Stimulated activated naive CD8-positive, alpha-beta T cell treated with anti-CD3 and anti-CD28 coated beads, Interleukin-15, Interleukin-2, amounts not matched to agents 100 ng/mL and 50 ng/mL, for 24 hours (primary cell): ENCODE results near the gene NR2C2.
A peak's percentile ranks its signal among the peaks of the same experiment; 100 is the strongest.

Experiments
- H3K27ac Mint-ChIP-seq: one replicate; pipeline ENCODE4 v1.8.0; 2021; ENCODE audit warnings: mild to moderate bottlenecking, mixed read lengths
- H3K27me3 Mint-ChIP-seq: one replicate; pipeline ENCODE4 v1.8.0; 2021; ENCODE audit warnings: mixed read lengths
- H3K36me3 Mint-ChIP-seq: one replicate; pipeline ENCODE4 v1.8.0; 2021; ENCODE audit warnings: low read depth, mixed read lengths
- H3K4me1 Mint-ChIP-seq: one replicate; pipeline ENCODE4 v1.8.0; 2021; ENCODE audit warnings: low read depth, mixed read lengths
- H3K4me3 Mint-ChIP-seq: one replicate; pipeline ENCODE4 v1.8.0; 2021; ENCODE audit warnings: mild to moderate bottlenecking, mixed read lengths
- H3K9me3 Mint-ChIP-seq: one replicate; pipeline ENCODE4 v1.8.0; 2021; ENCODE audit warnings: mixed read lengths

NR2C2 gene

DNA sequence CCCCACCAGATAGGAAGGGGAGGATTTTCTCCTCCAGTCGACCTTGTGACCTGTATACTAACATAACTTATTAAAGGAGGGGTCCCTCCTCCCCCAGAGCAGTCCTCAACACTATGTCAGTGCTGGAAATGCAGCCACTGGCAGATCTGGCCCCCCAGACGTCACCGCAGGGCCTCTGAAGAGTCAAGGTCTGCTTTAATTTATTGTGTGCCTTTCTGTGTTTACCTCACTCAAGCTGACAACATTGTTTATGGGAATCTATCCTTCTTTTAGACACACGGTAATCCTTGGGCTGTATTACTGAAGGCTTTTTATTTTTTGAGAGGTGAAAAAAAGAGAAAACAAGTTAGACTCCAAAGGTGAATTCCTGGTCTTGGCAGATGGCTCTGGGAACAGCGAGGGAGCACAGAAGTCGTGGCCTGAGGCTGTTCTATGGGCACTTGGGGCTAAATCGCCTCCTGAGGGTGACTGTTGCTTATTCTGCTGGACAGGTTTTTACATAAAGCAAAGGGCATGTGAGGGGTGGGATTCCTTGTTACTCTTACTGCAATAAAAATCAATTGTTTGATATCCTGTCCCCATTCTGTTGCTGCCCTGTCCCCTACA is 13.5 kb upstream of the NR2C2 start:
- Mint-ChIP-seq H3K36me3 (no peaks in the 10 kb centered on the region), H3K4me1 (no peaks in the 10 kb centered on the region), H3K27me3 (no peaks in the 10 kb centered on the region), H3K27ac (no peak overlapping the region), H3K9me3 (no peaks in the 10 kb centered on the region), H3K4me3 (no peak overlapping the region)

DNA sequence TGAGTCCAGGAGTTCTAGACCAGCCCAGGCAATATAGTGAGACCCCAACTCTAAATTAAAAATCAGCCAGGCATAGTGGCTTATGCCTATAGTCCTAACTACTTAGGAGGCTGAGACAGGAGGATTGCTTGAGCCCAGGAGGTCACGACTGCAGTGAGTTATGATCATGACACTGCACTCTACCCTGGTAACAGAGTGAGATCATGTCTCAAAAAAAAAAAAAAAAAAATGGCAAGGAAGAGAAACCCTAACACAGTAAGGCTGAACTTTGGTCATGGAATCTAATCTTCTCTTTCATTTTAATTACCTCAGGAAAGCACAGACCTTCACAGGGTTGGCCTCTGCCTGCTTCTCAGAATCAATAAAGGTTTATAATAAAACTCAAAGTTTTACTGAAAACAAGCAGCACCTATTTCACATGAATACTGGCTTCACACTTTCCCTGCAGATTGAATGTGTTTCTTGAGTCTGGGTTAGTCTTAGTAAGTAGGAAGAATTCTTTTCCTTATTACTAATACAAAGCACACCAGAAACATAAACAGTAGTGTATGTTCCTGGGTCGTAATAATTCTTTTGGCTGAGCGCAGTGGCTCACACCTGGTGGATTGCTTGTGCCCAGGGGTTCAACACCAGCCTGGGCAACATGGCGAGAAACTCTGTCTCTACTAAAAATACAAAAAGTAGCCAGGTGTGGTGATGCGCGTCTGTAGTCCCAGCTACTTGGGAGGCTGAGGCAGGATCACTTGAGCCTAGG is 11.6 kb upstream of the NR2C2 start:
- no peaks in the 10 kb centered on the region for H3K4me1 Mint-ChIP-seq
- H3K9me3 Mint-ChIP-seq, result no peaks in the 10 kb centered on the region
- no peak overlapping the region for H3K27ac Mint-ChIP-seq
- H3K4me3 Mint-ChIP-seq, result no peak overlapping the region
- H3K27me3 Mint-ChIP-seq, result no peaks in the 10 kb centered on the region
- no peaks in the 10 kb centered on the region for H3K36me3 Mint-ChIP-seq

DNA sequence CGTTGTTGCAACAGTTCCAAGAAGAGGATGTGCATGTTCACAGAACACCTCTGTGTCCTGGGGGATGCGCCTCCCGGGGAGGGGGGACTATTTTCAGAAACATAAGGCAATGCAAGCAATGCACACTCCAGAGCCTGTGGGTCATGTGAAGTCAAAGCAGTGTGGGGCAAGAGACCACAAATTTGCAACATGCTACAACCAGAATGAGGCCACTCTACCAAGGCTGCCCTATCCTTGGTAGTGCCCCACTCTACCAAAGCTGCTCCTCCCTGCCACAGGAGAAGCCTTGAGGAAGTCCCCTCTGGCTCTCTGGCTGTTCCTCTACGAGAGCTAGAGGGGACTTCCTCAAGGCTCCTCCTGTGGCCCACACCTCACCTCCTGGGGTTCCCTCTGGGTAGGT is 8.4 kb upstream of the NR2C2 start:
- Mint-ChIP-seq H3K4me3 (no peak overlapping the region), H3K36me3 (peaks cover 11% of the 10 kb centered on the region), H3K4me1 (peaks cover 11% of the 10 kb centered on the region), H3K27ac (no peak overlapping the region), H3K9me3 (no peaks in the 10 kb centered on the region), H3K27me3 (no peaks in the 10 kb centered on the region)

DNA sequence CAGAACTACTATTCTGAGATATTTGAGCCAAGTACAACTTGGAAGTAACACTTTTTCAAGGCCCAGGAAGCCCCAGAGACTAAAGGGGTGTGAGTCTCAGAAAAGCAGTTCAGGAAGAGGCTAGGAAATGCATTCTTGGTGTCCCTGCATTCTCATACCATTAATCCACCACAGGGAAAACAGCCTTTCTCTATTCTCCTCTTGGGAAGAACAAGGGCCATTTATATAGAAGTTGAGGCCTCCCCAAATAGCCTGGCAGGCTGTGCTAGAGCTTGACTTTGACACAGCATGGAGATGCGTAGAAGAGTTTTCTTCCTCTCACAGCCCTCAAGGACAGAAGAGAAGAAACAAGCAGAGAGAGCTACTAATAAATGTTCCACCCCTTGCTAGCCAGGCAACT is 5.5 kb upstream of the NR2C2 start:
- no peaks in the 10 kb centered on the region for H3K27me3 Mint-ChIP-seq
- peaks cover 35% of the 10 kb centered on the region for H3K36me3 Mint-ChIP-seq
- no peak overlapping the region for H3K4me3 Mint-ChIP-seq
- H3K27ac Mint-ChIP-seq, result no peak overlapping the region
- no peaks in the 10 kb centered on the region for H3K9me3 Mint-ChIP-seq
- peaks cover 34% of the 10 kb centered on the region for H3K4me1 Mint-ChIP-seq

DNA sequence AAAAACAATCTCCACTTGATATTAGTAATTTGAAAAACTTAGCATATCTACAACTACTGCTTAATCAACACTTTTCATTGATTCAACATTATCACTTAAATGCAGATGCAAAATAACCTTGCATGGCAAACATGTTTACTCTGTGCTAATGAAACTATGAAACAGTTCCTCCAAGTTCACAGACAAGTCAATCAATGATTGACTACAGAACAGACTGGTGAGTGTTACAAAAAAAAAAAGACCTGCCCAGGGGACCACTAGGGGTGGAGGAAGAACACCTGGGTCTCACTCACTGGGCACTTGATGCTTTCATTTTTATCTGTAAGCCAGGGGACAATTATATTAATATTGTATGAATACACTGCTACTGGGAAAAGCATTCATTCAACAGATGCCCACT is 4.3 kb upstream of the NR2C2 start:
- H3K9me3 Mint-ChIP-seq, result no peaks in the 10 kb centered on the region
- peaks cover 37% of the 10 kb centered on the region for H3K36me3 Mint-ChIP-seq
- H3K4me1 Mint-ChIP-seq, result peaks cover 34% of the 10 kb centered on the region
- no peaks in the 10 kb centered on the region for H3K27me3 Mint-ChIP-seq
- no peak overlapping the region for H3K27ac Mint-ChIP-seq
- no peak overlapping the region for H3K4me3 Mint-ChIP-seq

DNA sequence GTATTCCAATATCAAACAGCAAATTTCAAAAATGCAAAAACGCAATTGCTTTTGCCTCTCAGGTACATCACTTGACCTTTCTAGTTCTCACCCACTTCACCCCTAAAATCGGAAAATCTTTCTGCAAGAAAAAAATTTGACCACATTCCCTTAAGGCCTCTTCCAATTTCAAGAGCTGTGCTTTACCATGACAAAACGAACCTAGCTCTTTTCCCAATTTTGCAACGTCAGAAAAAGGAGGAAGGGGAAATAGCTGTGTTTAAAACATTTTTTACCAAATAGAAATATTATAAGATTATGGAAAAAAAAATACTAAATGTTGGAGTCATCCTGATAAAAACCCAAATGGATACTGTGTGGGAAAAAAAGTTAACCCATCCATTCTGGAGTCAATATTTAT is 1.1 kb upstream of the NR2C2 start:
- H3K9me3 Mint-ChIP-seq, result no peaks in the 10 kb centered on the region

DNA sequence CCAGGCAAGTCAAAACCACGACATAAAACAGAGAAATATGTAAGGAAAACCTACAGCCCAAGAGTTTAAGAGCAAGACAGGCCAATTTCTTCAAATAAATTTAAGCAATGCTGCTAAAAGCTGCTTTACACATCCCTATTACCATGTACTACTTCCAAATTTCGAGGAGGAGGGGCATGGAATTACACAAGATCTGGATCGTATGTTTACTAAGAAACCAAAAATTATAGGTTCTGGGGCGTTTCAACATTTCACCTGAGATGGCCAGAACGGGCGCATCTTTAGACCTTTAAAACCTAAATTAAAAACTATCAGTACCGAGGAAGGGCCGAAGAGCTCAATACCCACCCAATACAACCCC is 664 bp upstream of the NR2C2 start:
- Mint-ChIP-seq H3K9me3 (no peaks in the 10 kb centered on the region), H3K4me1 (peaks cover 50% of the 10 kb centered on the region), H3K4me3 (peak overlapping the region; percentile 86), H3K27me3 (no peaks in the 10 kb centered on the region), H3K27ac (peak overlapping the region; percentile 92), H3K36me3 (peaks cover 46% of the 10 kb centered on the region)

More for the DNA sequence above, 1.1 kb upstream of the NR2C2 start:
- H3K4me3 Mint-ChIP-seq, result peak overlapping the region; percentile 86
- H3K4me1 Mint-ChIP-seq, result peaks cover 51% of the 10 kb centered on the region
- no peaks in the 10 kb centered on the region for H3K27me3 Mint-ChIP-seq
- H3K27ac Mint-ChIP-seq, result peak overlapping the region; percentile 92
- H3K36me3 Mint-ChIP-seq, result peaks cover 46% of the 10 kb centered on the region

DNA sequence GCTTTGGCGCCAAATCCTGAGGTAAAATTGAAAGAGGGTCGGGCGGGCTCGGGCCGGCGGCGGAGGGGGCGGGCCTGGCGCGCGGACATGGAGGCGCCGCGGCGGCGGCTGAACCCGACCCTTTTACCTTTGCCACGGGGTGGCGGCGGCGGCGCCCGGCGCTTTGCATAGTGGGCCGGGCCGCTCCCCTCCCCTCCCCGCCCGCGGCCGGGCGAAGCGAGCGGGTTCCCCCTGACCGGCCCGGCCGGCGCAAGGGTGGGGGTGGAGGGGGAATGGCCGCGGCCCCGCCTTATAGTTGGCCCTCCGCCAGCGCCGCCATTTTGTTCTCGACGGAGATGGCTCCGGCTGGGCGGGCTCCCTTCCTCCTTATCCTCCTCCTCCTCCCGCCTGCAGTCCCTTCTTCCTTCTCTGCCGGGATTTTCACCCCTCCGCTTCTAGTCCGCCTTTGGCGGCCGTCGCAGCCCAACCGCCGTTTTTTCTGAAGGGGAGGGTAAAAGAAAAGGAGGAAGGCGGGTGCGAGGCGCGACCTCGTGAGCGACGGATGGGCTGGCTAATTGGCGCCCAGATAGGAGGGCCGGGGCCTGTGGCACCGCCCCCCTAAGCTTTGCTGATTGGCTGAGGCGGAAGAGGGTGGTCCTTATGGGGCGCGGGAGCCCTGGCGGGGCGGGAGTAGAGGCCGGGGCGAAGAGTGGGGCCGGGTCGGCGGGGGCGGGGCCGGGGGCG is 664 bp downstream of the NR2C2 start:
- Mint-ChIP-seq H3K9me3 (no peaks in the 10 kb centered on the region), H3K27ac (peak overlapping the region; percentile 99), H3K4me1 (peaks cover 53% of the 10 kb centered on the region), H3K36me3 (peaks cover 50% of the 10 kb centered on the region), H3K27me3 (no peaks in the 10 kb centered on the region), H3K4me3 (peak overlapping the region; percentile 98)

DNA sequence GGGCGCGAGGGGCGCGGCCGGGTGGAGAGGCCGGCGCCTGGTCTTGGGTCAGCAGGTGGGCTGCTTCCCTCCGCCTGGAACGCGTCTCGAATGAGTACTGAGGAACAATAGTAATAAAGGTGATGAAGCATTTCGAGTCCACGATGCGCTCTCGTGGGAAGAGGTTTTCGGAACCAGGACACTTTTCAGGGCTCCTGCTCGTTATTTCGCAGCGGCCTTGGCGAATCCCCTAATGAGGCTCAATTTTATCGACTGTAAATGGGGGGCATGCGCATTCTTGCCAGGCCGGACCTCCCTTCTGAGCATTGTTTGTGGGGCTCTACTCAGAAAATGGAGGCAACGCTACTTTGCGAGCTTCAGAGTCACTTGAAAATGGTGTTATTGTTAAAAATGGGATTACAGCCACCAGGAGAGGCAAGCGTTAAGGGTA is 1.2 kb downstream of the NR2C2 start:
- Mint-ChIP-seq H3K27me3 (no peaks in the 10 kb centered on the region), H3K4me3 (peak overlapping the region; percentile 98), H3K9me3 (no peaks in the 10 kb centered on the region), H3K27ac (peak overlapping the region; percentile 56), H3K36me3 (peaks cover 44% of the 10 kb centered on the region), H3K4me1 (peaks cover 50% of the 10 kb centered on the region)

DNA sequence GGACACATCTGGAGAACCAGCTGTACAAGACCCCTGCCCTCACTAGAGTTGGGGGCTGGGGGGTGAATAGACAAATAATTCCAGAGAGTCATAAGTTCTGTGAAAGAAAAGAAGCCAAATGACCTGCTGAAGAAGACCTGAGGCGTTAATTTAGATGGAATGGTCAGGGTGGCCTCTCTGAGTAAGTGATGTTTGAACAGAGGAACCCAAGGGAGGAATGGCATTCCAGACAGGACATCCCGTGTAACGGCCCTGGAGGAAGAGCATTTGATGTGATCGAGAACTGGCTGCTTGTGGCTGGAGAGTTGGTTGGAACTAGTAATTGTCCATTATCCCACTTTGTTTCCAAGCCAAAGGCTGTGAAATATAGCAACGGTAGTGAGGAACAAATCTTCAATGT is 1.7 kb downstream of the NR2C2 start:
- H3K9me3 Mint-ChIP-seq, result no peaks in the 10 kb centered on the region
- peak overlapping the region; percentile 98 for H3K4me3 Mint-ChIP-seq
- peaks cover 45% of the 10 kb centered on the region for H3K4me1 Mint-ChIP-seq
- H3K36me3 Mint-ChIP-seq, result peaks cover 39% of the 10 kb centered on the region
- no peaks in the 10 kb centered on the region for H3K27me3 Mint-ChIP-seq
- peak overlapping the region; percentile 56 for H3K27ac Mint-ChIP-seq

DNA sequence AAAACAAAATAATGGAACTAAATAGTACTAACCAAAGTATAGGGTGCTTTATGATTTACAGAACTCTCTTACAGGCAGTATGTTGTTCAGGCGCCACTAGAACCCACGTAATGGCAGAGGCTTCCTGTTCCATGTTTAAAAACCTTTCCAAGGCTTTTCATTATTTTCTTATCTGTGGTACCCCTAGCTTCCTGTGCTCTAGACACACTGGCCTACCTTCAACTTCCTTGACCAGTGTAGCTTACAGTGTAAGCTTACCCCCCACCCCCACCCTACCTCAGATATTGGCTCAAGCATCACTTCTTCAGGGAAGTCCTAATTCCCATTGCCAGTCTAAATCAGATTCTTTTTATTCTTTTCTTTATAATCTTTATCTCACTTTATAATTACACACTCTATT is 2.9 kb downstream of the NR2C2 start:
- no peak overlapping the region for H3K4me3 Mint-ChIP-seq

DNA sequence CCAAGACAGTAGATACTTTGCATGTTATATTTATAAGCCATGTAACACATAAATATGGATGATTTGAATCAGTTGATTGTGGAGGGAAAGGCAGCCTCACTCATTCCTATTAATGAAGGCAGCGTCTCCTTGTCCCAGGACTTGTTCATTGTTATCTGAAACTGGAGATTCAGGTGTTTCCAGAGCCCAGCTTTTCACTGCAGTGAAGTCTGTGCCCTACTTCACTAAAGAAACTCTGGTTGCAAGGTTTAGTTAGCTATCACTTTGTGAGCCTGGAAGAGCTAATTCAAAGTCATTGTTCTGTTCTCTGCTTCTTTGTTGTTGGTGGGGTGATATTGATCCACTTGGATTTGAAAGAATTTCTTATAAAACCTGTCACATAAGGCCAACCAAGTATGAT is 9.8 kb downstream of the NR2C2 start:
- H3K4me1 Mint-ChIP-seq, result peaks cover 53% of the 10 kb centered on the region
- no peaks in the 10 kb centered on the region for H3K9me3 Mint-ChIP-seq

More for the DNA sequence above, 2.9 kb downstream of the NR2C2 start:
- Mint-ChIP-seq H3K27ac (no peak overlapping the region), H3K27me3 (no peaks in the 10 kb centered on the region), H3K36me3 (peaks cover 34% of the 10 kb centered on the region), H3K4me1 (peaks cover 40% of the 10 kb centered on the region), H3K9me3 (no peaks in the 10 kb centered on the region)

DNA sequence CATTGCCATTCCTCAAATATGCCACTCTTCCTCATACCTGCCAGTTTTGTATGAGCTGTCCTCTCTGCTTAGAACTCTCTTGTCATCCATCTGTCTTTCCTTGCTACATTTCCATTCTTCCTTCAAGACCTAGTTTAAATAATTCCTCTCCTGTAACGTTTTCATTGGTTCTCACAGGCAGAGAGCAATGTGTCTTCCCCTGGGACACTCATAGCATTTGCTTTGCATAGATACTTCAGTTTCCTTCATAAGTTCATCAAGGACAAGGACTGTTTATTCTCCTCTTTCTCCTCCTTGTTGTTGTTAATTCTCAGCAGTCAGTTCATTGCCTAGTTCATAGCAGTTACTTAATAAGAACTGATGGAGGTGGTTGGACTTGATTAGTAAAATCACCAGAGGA is 10.5 kb downstream of the NR2C2 start:
- Mint-ChIP-seq H3K36me3 (peaks cover 24% of the 10 kb centered on the region), H3K27me3 (no peaks in the 10 kb centered on the region), H3K4me1 (peaks cover 52% of the 10 kb centered on the region)

More for the DNA sequence above, 9.8 kb downstream of the NR2C2 start:
- Mint-ChIP-seq H3K4me3 (no peak overlapping the region), H3K36me3 (peaks cover 25% of the 10 kb centered on the region), H3K27me3 (no peaks in the 10 kb centered on the region), H3K27ac (no peak overlapping the region)

DNA sequence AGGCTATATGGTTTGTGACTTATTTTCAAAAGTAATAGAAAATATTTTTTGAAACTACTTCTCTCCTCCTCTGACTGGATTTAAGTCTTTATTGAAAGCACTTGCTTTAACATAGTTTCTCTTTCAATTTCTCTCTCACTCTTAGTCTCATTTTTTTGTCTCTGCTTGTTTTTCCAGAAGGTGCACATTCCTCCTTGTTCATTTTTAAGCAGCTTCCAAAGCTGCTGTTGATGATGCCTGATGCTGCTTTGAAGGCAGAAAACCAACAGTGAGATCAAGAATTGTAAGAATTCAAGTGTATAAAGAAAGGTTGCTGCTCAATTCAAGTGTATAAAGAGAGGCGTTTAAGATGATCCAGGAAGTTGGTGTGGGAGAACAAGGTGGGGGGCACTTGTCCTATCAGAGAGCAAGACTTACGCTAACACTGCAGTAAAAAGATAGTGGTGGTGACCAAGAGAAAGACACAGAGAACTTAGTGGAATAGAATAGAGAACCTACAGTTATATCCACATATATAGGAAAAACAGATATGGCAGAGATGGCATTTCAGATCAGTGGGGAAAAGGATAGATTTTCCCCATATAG is 12.1 kb downstream of the NR2C2 start:
- H3K36me3 Mint-ChIP-seq, result peaks cover 25% of the 10 kb centered on the region
- peak overlapping the region; percentile 90 for H3K27ac Mint-ChIP-seq
- no peaks in the 10 kb centered on the region for H3K9me3 Mint-ChIP-seq
- H3K4me1 Mint-ChIP-seq, result peaks cover 53% of the 10 kb centered on the region
- H3K27me3 Mint-ChIP-seq, result no peaks in the 10 kb centered on the region
- H3K4me3 Mint-ChIP-seq, result peak overlapping the region; percentile 82

More for the DNA sequence above, 10.5 kb downstream of the NR2C2 start:
- H3K27ac Mint-ChIP-seq, result peak overlapping the region; percentile 27
- no peaks in the 10 kb centered on the region for H3K9me3 Mint-ChIP-seq
- H3K4me3 Mint-ChIP-seq, result no peak overlapping the region

DNA sequence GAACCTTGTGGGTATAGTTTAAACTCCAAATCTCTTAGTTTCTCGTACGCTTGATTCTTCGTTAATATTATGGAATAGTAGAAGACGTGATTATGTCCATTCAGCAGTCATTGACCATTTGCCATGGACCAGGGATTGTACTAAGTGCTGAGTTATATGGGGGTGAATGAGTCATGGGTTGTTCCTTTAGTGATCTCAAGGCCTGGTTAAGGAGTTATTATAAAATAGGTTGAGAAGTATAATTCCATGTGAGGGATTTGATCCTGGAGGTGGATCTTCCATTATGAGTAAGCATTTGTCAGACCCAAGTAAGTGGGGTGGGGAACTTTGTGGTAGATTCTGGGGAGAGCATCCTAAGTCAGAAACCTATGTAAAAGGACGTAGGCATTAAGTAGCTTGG is 15.4 kb downstream of the NR2C2 start:
- Mint-ChIP-seq H3K36me3 (peaks cover 48% of the 10 kb centered on the region), H3K27ac (no peak overlapping the region)

More for the DNA sequence above, 15.4 kb downstream of the NR2C2 start:
- Mint-ChIP-seq H3K27me3 (no peaks in the 10 kb centered on the region), H3K9me3 (no peaks in the 10 kb centered on the region), H3K4me1 (peaks cover 28% of the 10 kb centered on the region), H3K4me3 (no peak overlapping the region)
